Motor neuron (in vitro differentiated cells): ENCODE results near the gene SRPX. TPM values are rescaled to one million over a fixed set of nuclear protein-coding genes. Genes with fewer than 3 reads are reported as not detected.
A peak's percentile ranks its signal among the peaks of the same experiment; 100 is the strongest.

Experiments used
- ATAC-seq, 8 experiments: fragments of 200-7000 bp; cut with Tn5 transposase; replicated peaks in 6 of 8; 2 replicates each; pipeline ENCODE4 v1.8.0; 2021; ENCODE audit warnings: mild to moderate bottlenecking in 8 of 8, moderate library complexity in 8 of 8
- H3K27ac ChIP-seq, 2 donors: fragments of 250-450 bp; sonication (Bioruptor Pico); 2 replicates each; pipeline ENCODE4 v1.9.0; 2021; ENCODE audit warnings: antibody characterized with exemption in 2 of 2, mild to moderate bottlenecking in 2 of 2, moderate library complexity in 1 of 2
- H3K4me1 ChIP-seq, 2 donors: fragments of 250-450 bp; sonication (Bioruptor Pico); replicated peaks in 1 of 2; 2 replicates each; pipeline ENCODE4 v1.6.1; 2021; ENCODE audit warnings: antibody characterized with exemption in 2 of 2, mild to moderate bottlenecking in 2 of 2, moderate library complexity in 1 of 2
- H3K4me3 ChIP-seq, 5 donors: fragments of 250-450 bp; sonication (Bioruptor Pico); 2 replicates each; pipeline ENCODE4 v1.9.0; 2021; ENCODE audit warnings: antibody characterized with exemption in 5 of 5, mild to moderate bottlenecking in 5 of 5, moderate library complexity in 4 of 5
- WGBS, 10 experiments: fragments of 450-650 bp; shearing (Covaris generic); methylation state at CpG; one replicate each; pipeline ENCODE4 v1.0.0; 2022; 5-methylcytosine and 5-hydroxymethylcytosine counted together
- in situ Hi-C, 9 experiments: fragments of 400-800 bp; cut with MboI; loops; one replicate each; pipeline ENCODE4 v1.15.0; 2021; ENCODE audit warnings: low sequenced_read_pairs in 9 of 9, low pct_unique_long_range_greater_than_20kb in 2 of 9; ENCODE audit not compliant: unreplicated experiment in 9 of 9
- total RNA-seq, 8 experiments: library from RNA; unstranded; fragments of 300-600 nt; gene quantifications; 2 replicates each; pipeline versions ENCODE4 v1.2.3 to v1.2.4, GENCODE V29; 2022

SRPX gene
- total RNA-seq, 8 experiments from 2014 or later, result 0.73 to 128 (median 8.5) TPM

GRCh38 chrX:38112566-38112965 is 108.1 kb downstream of the SRPX start:
- Histone ChIP-seq H3K4me3 (no peak overlapping the region), H3K4me1 (no peaks in the 10 kb centered on the region), H3K27ac (no peak overlapping the region)
- in situ Hi-C loops, result no loop called here
- WGBS, 10 experiments, result 62 to 64% methylated on average over 3 of the region's 4 CpGs; no CpG with 5 or more reads in 8 of the 10 experiments
- no peak for ATAC-seq

DNA sequence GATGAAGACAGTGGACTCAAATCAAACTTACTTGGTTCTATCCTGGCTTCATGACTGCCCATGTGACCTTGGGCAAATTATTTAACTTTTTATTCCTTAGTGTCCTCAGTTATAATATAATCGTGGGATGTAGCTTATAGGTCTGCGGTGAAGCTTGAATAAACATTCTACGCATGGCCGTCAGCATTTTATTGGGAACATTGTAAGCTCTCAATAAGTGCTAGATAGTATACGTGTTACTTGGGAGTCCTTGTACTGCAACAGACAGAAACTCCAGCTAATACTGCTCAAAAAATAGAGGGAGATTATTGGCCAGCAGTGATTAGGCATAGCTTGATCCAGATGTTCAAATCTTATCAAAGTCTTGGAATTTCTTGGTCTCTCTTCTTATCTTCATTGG is 109.5 kb downstream of the SRPX start:
- H3K27ac ChIP-seq, result no peak overlapping the region
- 42 to 90% (median 75%) methylated on average over 2 to 5 of the region's 5 CpGs; no CpG with 5 or more reads in 6 of the 10 experiments for WGBS, 10 experiments
- in situ Hi-C loops, result no loop called here
- H3K4me3 ChIP-seq, result no peak overlapping the region
- no peaks in the 10 kb centered on the region for H3K4me1 ChIP-seq
- no peak for ATAC-seq

- Histone ChIP-seq H3K4me1 (no peaks in the 10 kb centered on the region), H3K4me3 (no peak overlapping the region), H3K27ac (no peak overlapping the region)
- in situ Hi-C loops, result no loop called here
- WGBS, 10 experiments, result 11 to 89% (median 46%) methylated on average over 1 to 6 of the region's 6 CpGs; no CpG with 5 or more reads in 5 of the 10 experiments
- ATAC-seq, result no peak
These were observed 110.4 kb downstream of the SRPX start for GRCh38 chrX:38110231-38110630.

- Histone ChIP-seq H3K27ac (no peak overlapping the region), H3K4me3 (no peak overlapping the region), H3K4me1 (no peaks in the 10 kb centered on the region)
- in situ Hi-C loops, result no loop called here
- ATAC-seq, result no peak
- WGBS, 10 experiments, result 50 to 100% (median 83%) methylated on average over 1 to 4 of the region's 4 CpGs; no CpG with 5 or more reads in 5 of the 10 experiments
These were observed 111.4 kb downstream of the SRPX start for GRCh38 chrX:38109042-38109898.

DNA sequence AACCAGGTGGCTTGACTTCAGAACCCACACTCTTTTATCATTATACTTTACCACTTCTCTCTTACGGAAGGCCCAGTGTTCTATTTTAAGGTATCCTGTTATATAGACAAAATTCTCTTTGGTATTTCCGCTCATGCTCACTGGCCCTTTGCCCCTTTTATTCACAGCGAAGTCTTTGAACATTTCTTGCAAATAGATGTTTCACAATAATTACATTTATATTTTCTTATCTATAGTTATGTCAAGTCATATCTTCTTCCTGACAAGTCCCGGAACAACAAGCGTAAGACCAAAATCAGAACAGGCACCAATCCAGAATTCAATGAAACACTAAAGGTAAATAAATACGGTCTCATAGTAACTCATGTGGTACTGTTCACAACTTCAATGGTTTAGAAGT is 112.3 kb downstream of the SRPX start:
- ATAC-seq, result no peak
- in situ Hi-C loops, result no loop called here
- Histone ChIP-seq H3K4me1 (no peaks in the 10 kb centered on the region), H3K27ac (no peak overlapping the region), H3K4me3 (no peak overlapping the region)
- 58 to 100% (median 96%) methylated on average over 1 to 6 of the region's 6 CpGs; no CpG with 5 or more reads in 3 of the 10 experiments for WGBS, 10 experiments

DNA sequence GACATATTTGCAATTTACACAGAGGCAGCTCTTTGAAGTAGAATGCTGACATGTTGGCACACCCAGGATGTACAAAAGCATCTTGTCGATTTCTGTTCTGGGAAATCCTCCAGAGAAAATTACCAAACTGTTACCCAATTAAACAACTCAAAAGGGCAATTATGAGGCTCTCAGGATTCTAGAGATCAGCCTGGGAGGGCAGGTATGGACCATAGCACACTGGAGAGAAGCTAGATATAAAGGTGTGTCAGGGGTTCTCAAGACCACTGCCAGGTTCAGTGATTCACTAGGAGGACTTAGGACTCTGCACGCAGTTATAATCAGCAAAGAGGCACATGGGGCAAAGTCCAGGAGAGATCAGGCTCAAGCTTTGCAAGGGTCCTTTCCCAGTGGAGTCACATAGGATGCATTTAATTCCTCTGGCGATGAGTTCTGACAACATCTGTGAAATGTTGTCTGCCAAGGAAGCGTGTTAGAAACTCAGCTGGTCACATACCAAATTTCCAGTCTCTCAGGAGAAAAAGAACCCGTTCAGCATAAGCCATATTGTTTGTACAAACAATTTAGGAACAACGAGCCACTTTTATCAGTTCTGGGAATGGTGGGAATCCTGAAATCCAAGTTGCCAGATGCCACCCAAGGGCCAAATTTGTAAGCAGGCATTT is 113.5 kb downstream of the SRPX start:
- WGBS, 10 experiments, result 39 to 80% (median 71%) methylated on average over 1 to 6 of the region's 6 CpGs; no CpG with 5 or more reads in 7 of the 10 experiments
- no peaks in the 10 kb centered on the region for H3K4me1 ChIP-seq
- ATAC-seq, result peak in 1 of 8 experiments; percentile 32
- no peak overlapping the region for H3K27ac ChIP-seq
- in situ Hi-C loops, result no loop called here
- no peak overlapping the region for H3K4me3 ChIP-seq

- 42 to 100% (median 88%) methylated on average over 1 to 5 of the region's 6 CpGs; no CpG with 5 or more reads in 4 of the 10 experiments for WGBS, 10 experiments
- H3K4me1 ChIP-seq, result no peaks in the 10 kb centered on the region
- ATAC-seq, result no peak
- in situ Hi-C loops, result no loop called here
- no peak overlapping the region for H3K27ac ChIP-seq
- H3K4me3 ChIP-seq, result no peak overlapping the region
These were observed 115.4 kb downstream of the SRPX start for GRCh38 chrX:38105216-38105725.

- Histone ChIP-seq H3K4me3 (no peak overlapping the region), H3K27ac (no peak overlapping the region), H3K4me1 (no peaks in the 10 kb centered on the region)
- no peak for ATAC-seq
- 43 to 100% (median 80%) methylated on average over 1 to 5 of the region's 5 CpGs; no CpG with 5 or more reads in 4 of the 10 experiments for WGBS, 10 experiments
- in situ Hi-C loops, result no loop called here
These were observed 116.5 kb downstream of the SRPX start for GRCh38 chrX:38103857-38104812.

- Histone ChIP-seq H3K4me1 (no peaks in the 10 kb centered on the region), H3K4me3 (no peak overlapping the region), H3K27ac (no peak overlapping the region)
- 14 to 100% (median 83%) methylated on average over 1 of the region's 1 CpG; no CpG with 5 or more reads in 5 of the 10 experiments for WGBS, 10 experiments
- ATAC-seq, result no peak
- in situ Hi-C loops, result no loop called here
These were observed 117.8 kb downstream of the SRPX start for GRCh38 chrX:38102875-38103274.

GRCh38 chrX:38102240-38102639 is 118.4 kb downstream of the SRPX start:
- WGBS, 10 experiments, result 20 to 100% (median 53%) methylated on average over 1 to 2 of the region's 2 CpGs; no CpG with 5 or more reads in 6 of the 10 experiments
- no peak overlapping the region for H3K4me3 ChIP-seq
- H3K4me1 ChIP-seq, result no peaks in the 10 kb centered on the region
- in situ Hi-C loops, result no loop called here
- H3K27ac ChIP-seq, result no peak overlapping the region
- ATAC-seq, result no peak

DNA sequence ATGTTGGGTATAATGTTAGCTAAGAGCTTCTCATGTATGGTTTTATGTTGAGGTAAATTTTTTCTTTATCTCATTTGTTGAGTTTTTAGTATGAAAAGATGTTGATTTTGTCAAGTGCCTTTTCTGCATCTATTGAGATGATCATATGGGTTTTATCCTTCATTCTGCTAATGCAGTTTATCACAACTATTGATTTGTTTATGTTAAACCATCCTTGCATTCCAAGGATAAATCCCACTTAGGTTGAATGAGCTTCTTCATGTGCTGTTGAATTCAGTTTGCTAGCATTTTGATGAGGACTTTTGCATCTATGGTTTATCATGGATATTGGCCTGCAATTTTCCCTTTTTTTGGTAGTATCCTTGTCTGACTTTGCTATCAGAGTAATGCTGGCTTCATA is 121.0 kb downstream of the SRPX start:
- Histone ChIP-seq H3K4me1 (no peaks in the 10 kb centered on the region), H3K4me3 (no peak overlapping the region), H3K27ac (no peak overlapping the region)
- in situ Hi-C loops, result no loop called here
- no peak for ATAC-seq
